GM23338 (cell line): ENCODE data around the gene NDST4. TPM values are rescaled to one million over a fixed set of nuclear protein-coding genes. Genes with fewer than 3 reads are reported as not detected.
A peak's percentile ranks its signal among the peaks of the same experiment; 100 is the strongest.

ENCODE experiments used
- ATAC-seq: fragments of 200-7000 bp; cut with Tn5 transposase; 3 replicates; pipeline ENCODE4 v1.9.1; 2020
- DNase-seq: peaks from one replicate; pipeline ENCODE4 v3.0.0-alpha.2; 2015; ENCODE audit warnings: low spot score
- H2AFZ ChIP-seq: fragments of 200-600 bp; sonication (generic); 2 replicates; pipeline ENCODE4 v1.8.0; 2016; ENCODE audit warnings: antibody characterized with exemption, mild to moderate bottlenecking, moderate library complexity
- H3F3A ChIP-seq: fragments of 200-600 bp; sonication (generic); replicated peaks from 2 replicates; pipeline ENCODE4 v1.8.0; 2017; ENCODE audit warnings: antibody characterized with exemption, mixed run types, low read depth
- H3K27ac ChIP-seq: fragments of 200-600 bp; sonication (generic); 2 replicates; pipeline ENCODE4 v1.6.1; 2016; ENCODE audit warnings: low read depth
- H3K27me3 ChIP-seq: fragments of 200-600 bp; sonication (generic); 2 replicates; pipeline ENCODE4 v1.8.0; 2016; ENCODE audit warnings: mild to moderate bottlenecking, mixed run types, moderate library complexity; ENCODE audit not compliant: insufficient read depth
- H3K36me3 ChIP-seq: fragments of 200-600 bp; sonication (generic); 2 replicates; pipeline ENCODE4 v1.8.0; 2016; ENCODE audit warnings: mild to moderate bottlenecking; ENCODE audit not compliant: insufficient read depth
- H3K4me1 ChIP-seq: fragments of 200-600 bp; sonication (generic); 2 replicates; pipeline ENCODE4 v1.8.0; 2016; ENCODE audit warnings: mild to moderate bottlenecking, moderate library complexity; ENCODE audit not compliant: insufficient read depth
- H3K4me2 ChIP-seq: fragments of 200-600 bp; sonication (generic); 2 replicates; pipeline ENCODE4 v1.7.1; 2017; ENCODE audit warnings: mixed run types
- H3K4me3 ChIP-seq: fragments of 200-600 bp; sonication (generic); 2 replicates; pipeline ENCODE4 v1.6.1; 2016; ENCODE audit warnings: mixed run types
- H3K79me2 ChIP-seq: fragments of 200-600 bp; sonication (generic); replicated peaks from 2 replicates; pipeline ENCODE4 v1.8.0; 2017; ENCODE audit warnings: mild to moderate bottlenecking; ENCODE audit not compliant: insufficient read depth
- H3K9me2 ChIP-seq: fragments of 200-600 bp; sonication (generic); 2 replicates; pipeline ENCODE4 v1.8.0; 2017; ENCODE audit not compliant: insufficient read depth
- H4K20me1 ChIP-seq: fragments of 200-600 bp; sonication (generic); replicated peaks from 2 replicates; pipeline ENCODE4 v1.8.0; 2017; ENCODE audit warnings: mild to moderate bottlenecking; ENCODE audit not compliant: insufficient read depth
- H3K27ac Mint-ChIP-seq: 2 replicates; pipeline ENCODE4 v1.8.0; 2020; ENCODE audit warnings: inconsistent platforms, mild to moderate bottlenecking, moderate library complexity, mixed read lengths
- H3K27me3 Mint-ChIP-seq: 3 replicates; pipeline ENCODE4 v1.8.0; 2022; ENCODE audit warnings: low read depth, mild to moderate bottlenecking, moderate library complexity, mixed read lengths, inconsistent platforms; ENCODE audit not compliant: insufficient read depth, poor library complexity
- H3K36me3 Mint-ChIP-seq: 3 replicates; pipeline ENCODE4 v1.8.0; 2021; ENCODE audit warnings: low read depth, mild to moderate bottlenecking, inconsistent platforms, moderate library complexity, mixed read lengths
- H3K4me1 Mint-ChIP-seq: 3 replicates; pipeline ENCODE4 v1.8.0; 2020; ENCODE audit warnings: mild to moderate bottlenecking, inconsistent platforms, mixed read lengths
- H3K4me3 Mint-ChIP-seq: 3 replicates; pipeline ENCODE4 v1.8.0; 2021; ENCODE audit warnings: moderate library complexity, mild to moderate bottlenecking, inconsistent platforms, mixed read lengths
- H3K9me3 Mint-ChIP-seq: 3 replicates; pipeline ENCODE4 v1.8.0; 2020; ENCODE audit warnings: moderate library complexity, mild to moderate bottlenecking, inconsistent platforms, mixed read lengths
- CREB1 ChIP-seq: fragments of 250-450 bp; sonication (Bioruptor Pico); IDR thresholded peaks from 2 replicates; pipeline ENCODE4 v1.5.0; 2020; ENCODE audit warnings: low read depth, mild to moderate bottlenecking, moderate library complexity
- CTCF ChIP-seq, 2 experiments: fragments of 200-600 bp in 1 of 2; sonication (generic) in 1 of 2; conservative IDR thresholded peaks; 2 replicates each; pipeline versions ENCODE4 v1.5.1 to v1.6.1; 2016 to 2017; ENCODE audit warnings: antibody characterized with exemption in 2 of 2, low read depth in 2 of 2, mild to moderate bottlenecking in 2 of 2, moderate library complexity in 1 of 2
- EZH2 ChIP-seq: fragments of 200-600 bp; sonication (generic); IDR thresholded peaks from one replicate; pipeline ENCODE4 v1.8.0; 2017; ENCODE audit warnings: antibody characterized with exemption, mild to moderate bottlenecking, low read depth; ENCODE audit not compliant: unreplicated experiment
- JUNB ChIP-seq: IDR thresholded peaks from one replicate; pipeline ENCODE4 v1.6.1; 2016; ENCODE audit warnings: antibody characterized with exemption; ENCODE audit not compliant: unreplicated experiment
- NANOG ChIP-seq: IDR thresholded peaks from 2 replicates; pipeline ENCODE4 v1.6.1; 2016; ENCODE audit warnings: antibody characterized with exemption, borderline replicate concordance
- POLR2AphosphoS5 ChIP-seq: IDR thresholded peaks from 2 replicates; pipeline ENCODE4 v1.6.1; 2016; ENCODE audit warnings: antibody characterized with exemption, low read depth
- REST ChIP-seq: IDR thresholded peaks from one replicate; pipeline ENCODE4 v1.6.1; 2018; ENCODE audit warnings: antibody characterized with exemption; ENCODE audit not compliant: unreplicated experiment
- STAT1 ChIP-seq: IDR thresholded peaks from one replicate; pipeline ENCODE4 v1.6.1; 2016; ENCODE audit warnings: antibody characterized with exemption; ENCODE audit not compliant: unreplicated experiment
- ZNF114 ChIP-seq: fragments of 250-450 bp; sonication (Bioruptor Pico); IDR thresholded peaks from 2 replicates; pipeline ENCODE4 v1.5.0; 2020; ENCODE audit warnings: mild to moderate bottlenecking, moderate library complexity
- ZNF331 ChIP-seq: fragments of 250-450 bp; sonication (Bioruptor Pico); IDR thresholded peaks from 2 replicates; pipeline ENCODE4 v1.5.0; 2020; ENCODE audit warnings: low read depth, mild to moderate bottlenecking, moderate library complexity
- polyA plus RNA-seq: library from polyadenylated mRNA; unstranded; fragments of >200 nt; fragmentation: Nextera tagmentation; extraction: Ambion mirVana; gene quantifications from 2 replicates; pipeline ENCODE4 v1.2.1, GENCODE V29; 2016
- total RNA-seq: library from RNA; depleted of rRNA; stranded (reverse); fragments of >200 nt; shearing (Covaris generic); gene quantifications from 2 replicates; pipeline ENCODE4 v1.2.3, GENCODE V29; 2014
- TF ChIP-seq, protein P1 (sequence below): IDR thresholded peaks from 2 replicates; pipeline ENCODE4 v1.6.1; 2016; ENCODE audit warnings: antibody characterized with exemption

Gene NDST4
- total and polyA plus RNA-seq, 2 experiments from 2014 or later, result not detected

DNA sequence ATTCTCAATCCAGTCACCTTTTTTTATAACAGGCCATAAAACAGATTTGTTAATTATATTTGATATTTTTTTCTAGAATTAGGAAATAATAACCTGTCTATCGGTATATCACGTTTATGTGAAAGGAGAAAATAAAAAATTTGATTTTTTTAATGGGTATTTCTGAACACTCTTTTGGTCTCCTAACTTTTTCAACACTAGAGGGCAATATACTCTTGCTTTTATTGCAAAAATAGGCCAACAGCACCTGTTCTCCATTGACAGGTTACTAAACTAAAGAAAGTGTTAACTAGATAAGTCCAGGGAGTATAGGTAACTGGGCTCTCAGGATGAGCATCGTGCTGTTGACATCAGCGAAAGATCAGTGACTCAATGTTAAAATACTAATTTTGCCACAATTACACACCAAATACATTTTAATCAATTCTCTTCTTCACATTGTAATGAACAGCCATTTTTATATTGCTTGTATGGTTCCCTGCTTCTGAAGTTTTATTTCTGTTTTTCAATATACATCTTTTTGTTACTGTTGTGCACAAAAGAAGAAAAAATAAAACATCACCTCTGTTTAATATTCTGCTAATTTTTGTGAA is 22.8 kb downstream of the NDST4 start:
- H3K4me2 ChIP-seq, result no peak overlapping the region
- no peak for TF ChIP-seq EZH2
- peak; percentile 56 to 84 for TF ChIP-seq CTCF (conservative IDR thresholded peaks at IDR 0.05; ENCODE audit: low read depth in 2 of 2)
- Mint-ChIP-seq H3K4me1 (no peaks in the 10 kb centered on the region), H3K9me3 (peaks cover 1% of the 10 kb centered on the region), H3K27ac (no peak overlapping the region), H3K4me3 (no peak overlapping the region), H3K27me3 (no peaks in the 10 kb centered on the region), H3K36me3 (peaks cover 2% of the 10 kb centered on the region; the same call in 1 of the 3 replicates)
- H3K27ac ChIP-seq, result no peak overlapping the region
- H2AFZ ChIP-seq, result no peak overlapping the region
- H3K4me1 ChIP-seq, result no peaks in the 10 kb centered on the region
- no peaks in the 10 kb centered on the region for H4K20me1 ChIP-seq
- no peaks in the 10 kb centered on the region for H3F3A ChIP-seq
- no peaks in the 10 kb centered on the region for H3K79me2 ChIP-seq
- no peaks in the 10 kb centered on the region for H3K9me2 ChIP-seq
- H3K36me3 ChIP-seq, result no peaks in the 10 kb centered on the region
- DNase-seq (peak; percentile 82), ATAC-seq (peak; percentile 73)
- H3K27me3 ChIP-seq, result no peaks in the 10 kb centered on the region
- no peak overlapping the region for H3K4me3 ChIP-seq

GRCh38 chr4:115082633-115083032 is 30.8 kb downstream of the NDST4 start:
- H3K4me3 ChIP-seq, result no peak overlapping the region
- no peak overlapping the region for H2AFZ ChIP-seq
- no peaks in the 10 kb centered on the region for H3K27me3 ChIP-seq
- no peak overlapping the region for H3K4me2 ChIP-seq
- H4K20me1 ChIP-seq, result no peaks in the 10 kb centered on the region
- H3F3A ChIP-seq, result no peaks in the 10 kb centered on the region
- H3K4me1 ChIP-seq, result no peaks in the 10 kb centered on the region
- ATAC-seq, result no peak
- peaks cover 23% of the 10 kb centered on the region for H3K36me3 Mint-ChIP-seq
- H3K9me2 ChIP-seq, result no peaks in the 10 kb centered on the region
- no peaks in the 10 kb centered on the region for H3K4me1 Mint-ChIP-seq
- H3K27ac ChIP-seq, result no peak overlapping the region
- no peak overlapping the region for H3K4me3 Mint-ChIP-seq
- DNase-seq, result no peak
- no peaks in the 10 kb centered on the region for H3K27me3 Mint-ChIP-seq
- no peak overlapping the region for H3K27ac Mint-ChIP-seq
- peaks cover 7% of the 10 kb centered on the region; the same call in 1 of the 2 replicates for H3K36me3 ChIP-seq
- H3K79me2 ChIP-seq, result no peaks in the 10 kb centered on the region
- H3K9me3 Mint-ChIP-seq, result peaks cover 23% of the 10 kb centered on the region
- TF ChIP-seq STAT1 (no peak), CREB1 (CRISPR knock-in tag) (no peak), ZNF331 (CRISPR knock-in tag) (no peak), JUNB (no peak), EZH2 (no peak), CTCF (conservative IDR thresholded peaks at IDR 0.05; ENCODE audit: low read depth in 2 of 2) (no peak), POLR2AphosphoS5 (no peak), NANOG (no peak), REST (no peak), ZNF114 (CRISPR knock-in tag) (no peak)
- TF ChIP-seq, protein P1, sequence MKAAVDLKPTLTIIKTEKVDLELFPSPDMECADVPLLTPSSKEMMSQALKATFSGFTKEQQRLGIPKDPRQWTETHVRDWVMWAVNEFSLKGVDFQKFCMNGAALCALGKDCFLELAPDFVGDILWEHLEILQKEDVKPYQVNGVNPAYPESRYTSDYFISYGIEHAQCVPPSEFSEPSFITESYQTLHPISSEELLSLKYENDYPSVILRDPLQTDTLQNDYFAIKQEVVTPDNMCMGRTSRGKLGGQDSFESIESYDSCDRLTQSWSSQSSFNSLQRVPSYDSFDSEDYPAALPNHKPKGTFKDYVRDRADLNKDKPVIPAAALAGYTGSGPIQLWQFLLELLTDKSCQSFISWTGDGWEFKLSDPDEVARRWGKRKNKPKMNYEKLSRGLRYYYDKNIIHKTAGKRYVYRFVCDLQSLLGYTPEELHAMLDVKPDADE, result no peak
